IPS-NIHi7 (cell line): ENCODE measurements around the gene DLEC1.

Experiments used
- DNase-seq: peaks from one replicate; pipeline ENCODE4 v3.0.0; 2012; ENCODE audit warnings: mixed read lengths; ENCODE audit errors: extremely low spot score

DLEC1 gene

GRCh38 chr3:38000965-38001455 lies 38.0 kb upstream of the DLEC1 start:
- DNase-seq, result no peak

- no peak for DNase-seq
Measured at GRCh38 chr3:38001456-38002081, 37.4 kb upstream of the DLEC1 start.

- DNase-seq, result no peak
Measured at GRCh38 chr3:38002291-38002876, 36.6 kb upstream of the DLEC1 start.

GRCh38 chr3:38002940-38003339 lies 36.1 kb upstream of the DLEC1 start:
- no peak for DNase-seq

- DNase-seq, result peak; percentile 86
Measured at GRCh38 chr3:38003371-38003816, 35.6 kb upstream of the DLEC1 start.

- DNase-seq, result no peak
Measured at GRCh38 chr3:38003817-38004414, 35.1 kb upstream of the DLEC1 start.

- peak; percentile 56 for DNase-seq
Measured at GRCh38 chr3:38004415-38005075, 34.5 kb upstream of the DLEC1 start.

GRCh38 chr3:38005076-38006020 lies 33.7 kb upstream of the DLEC1 start:
- DNase-seq, result no peak

GRCh38 chr3:38006031-38006430 lies 33.0 kb upstream of the DLEC1 start:
- no peak for DNase-seq

- DNase-seq, result no peak
Measured at GRCh38 chr3:38006445-38006995, 32.5 kb upstream of the DLEC1 start.

- no peak for DNase-seq
Measured at GRCh38 chr3:38007754-38008090, 31.3 kb upstream of the DLEC1 start.

GRCh38 chr3:38008191-38008701 lies 30.8 kb upstream of the DLEC1 start:
- no peak for DNase-seq

GRCh38 chr3:38008971-38009580 lies 29.9 kb upstream of the DLEC1 start:
- no peak for DNase-seq

GRCh38 chr3:38009807-38010591 lies 29.0 kb upstream of the DLEC1 start:
- DNase-seq, result no peak

- no peak for DNase-seq
Measured at GRCh38 chr3:38011111-38011510, 27.9 kb upstream of the DLEC1 start.

- DNase-seq, result no peak
Measured at GRCh38 chr3:38015485-38015884, 23.5 kb upstream of the DLEC1 start.

GRCh38 chr3:38015984-38016383 lies 23.0 kb upstream of the DLEC1 start:
- no peak for DNase-seq

- DNase-seq, result no peak
Measured at GRCh38 chr3:38016410-38016809, 22.6 kb upstream of the DLEC1 start.

- no peak for DNase-seq
Measured at GRCh38 chr3:38016847-38017444, 22.1 kb upstream of the DLEC1 start.
